WERI-Rb-1 (cell line): ENCODE data around the gene METTL18.

Experiments
- DNase-seq: peaks from one replicate; pipeline ENCODE4 v3.0.0-alpha.2; 2020
- H3K27ac ChIP-seq: fragments of 250-450 bp; sonication (Bioruptor Pico); 2 replicates; pipeline ENCODE4 v1.5.1; 2020; ENCODE audit warnings: mild to moderate bottlenecking, moderate library complexity
- H3K27me3 ChIP-seq: fragments of 250-450 bp; sonication (Bioruptor Pico); 2 replicates; pipeline ENCODE4 v1.5.1; 2021; ENCODE audit warnings: mild to moderate bottlenecking, low read depth, moderate library complexity; ENCODE audit not compliant: insufficient read depth, severe bottlenecking
- H3K36me3 ChIP-seq: fragments of 250-450 bp; sonication (Bioruptor Pico); 2 replicates; pipeline ENCODE4 v1.5.1; 2020; ENCODE audit warnings: mild to moderate bottlenecking, moderate library complexity
- H3K4me3 ChIP-seq: 2 replicates; pipeline ENCODE4 v1.5.1; 2011; ENCODE audit warnings: low read depth, mild to moderate bottlenecking, control low read depth, low read length
- H3K9me3 ChIP-seq: fragments of 250-450 bp; sonication (Bioruptor Pico); 2 replicates; pipeline ENCODE4 v1.5.1; 2021; ENCODE audit warnings: mild to moderate bottlenecking, moderate library complexity; ENCODE audit not compliant: severe bottlenecking
- CTCF ChIP-seq: IDR thresholded peaks from 2 replicates; pipeline ENCODE4 v1.5.1; 2011; ENCODE audit warnings: low read depth, mild to moderate bottlenecking, control low read depth, inconsistent platforms, low read length

The METTL18 gene

DNA sequence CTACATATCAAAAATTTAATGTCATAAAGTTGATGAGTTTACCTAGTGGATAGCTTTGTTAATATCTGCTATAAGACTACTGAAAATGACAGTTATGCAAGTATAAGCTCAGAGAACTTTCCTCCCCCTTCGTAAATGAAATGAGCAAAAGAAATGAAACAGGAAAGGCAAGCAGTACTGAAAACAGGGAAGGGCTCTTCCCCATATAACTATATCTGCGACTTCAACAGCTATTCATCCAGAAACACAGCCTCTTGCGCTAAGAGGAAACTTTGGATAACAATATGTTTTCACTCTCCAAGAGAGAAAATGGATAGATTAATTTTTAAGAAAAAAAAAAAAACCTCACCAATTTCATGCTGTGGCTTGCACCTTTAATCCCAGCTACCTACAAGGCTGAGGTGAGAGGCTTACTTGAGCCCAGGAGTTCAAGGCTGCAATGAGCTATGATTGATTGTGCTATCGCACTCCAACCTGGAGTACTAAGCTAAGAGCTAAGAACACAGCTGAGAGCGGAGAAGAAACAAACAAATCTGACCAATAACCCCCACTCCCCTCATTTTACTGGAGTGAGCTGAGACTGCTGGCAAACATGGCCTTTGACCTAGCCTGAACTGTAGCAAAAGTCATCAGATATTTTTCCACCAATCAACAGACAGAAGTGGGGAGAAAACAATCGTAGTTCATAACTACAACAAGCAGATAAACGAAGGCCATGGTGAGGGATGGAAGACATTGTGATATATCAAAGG, 29.0 kb downstream of the METTL18 start:
- no peak for DNase-seq
- Histone ChIP-seq H3K4me3 (no peak overlapping the region), H3K9me3 (no peaks in the 10 kb centered on the region), H3K27me3 (no peaks in the 10 kb centered on the region), H3K27ac (no peak overlapping the region), H3K36me3 (no peaks in the 10 kb centered on the region)
- TF ChIP-seq CTCF, result no peak

DNA sequence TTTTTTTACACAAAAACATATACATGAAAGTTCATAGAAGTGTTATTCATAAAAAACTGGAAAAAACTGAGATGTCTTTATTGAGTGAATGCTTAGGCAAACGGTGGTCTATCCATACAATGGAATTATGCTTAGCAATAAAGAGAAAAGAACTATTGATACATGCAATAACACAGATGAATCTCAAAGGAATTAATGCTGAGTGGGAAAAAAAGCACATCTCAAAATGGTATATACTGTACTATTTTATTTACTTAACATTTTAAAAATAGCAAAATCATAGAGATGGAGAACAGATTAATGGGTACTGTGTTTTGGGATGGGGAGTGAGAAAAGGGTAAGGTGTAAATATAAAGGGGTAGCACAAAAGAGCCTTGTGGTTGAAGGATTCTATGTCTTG, 29.8 kb downstream of the METTL18 start:
- Histone ChIP-seq H3K27ac (no peak overlapping the region), H3K36me3 (no peaks in the 10 kb centered on the region), H3K27me3 (no peaks in the 10 kb centered on the region), H3K4me3 (no peak overlapping the region), H3K9me3 (no peaks in the 10 kb centered on the region)
- DNase-seq, result no peak
- no peak for TF ChIP-seq CTCF

DNA sequence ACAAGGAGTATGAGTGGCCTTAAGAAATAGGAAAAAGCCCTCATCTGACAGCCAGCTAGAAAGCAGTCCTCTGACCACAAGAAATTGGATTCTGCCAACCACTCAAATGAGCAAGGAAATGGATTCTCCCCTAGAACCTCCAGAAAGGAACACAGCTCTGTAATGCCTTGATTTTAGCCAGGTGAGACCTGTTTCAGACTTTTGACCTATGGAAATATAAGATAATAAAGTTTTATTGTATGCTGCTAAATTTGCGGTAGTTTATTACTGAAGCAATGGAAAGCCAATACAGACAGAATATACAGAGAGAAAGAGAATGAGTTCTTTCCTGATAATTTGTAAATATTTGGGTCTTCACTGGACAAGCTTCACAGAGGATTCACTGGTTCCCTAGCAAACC, 32.0 kb downstream of the METTL18 start:
- no peak for TF ChIP-seq CTCF
- no peaks in the 10 kb centered on the region for H3K9me3 ChIP-seq
- no peaks in the 10 kb centered on the region for H3K36me3 ChIP-seq
- no peaks in the 10 kb centered on the region for H3K27me3 ChIP-seq
- no peak overlapping the region for H3K4me3 ChIP-seq
- H3K27ac ChIP-seq, result no peak overlapping the region
- DNase-seq, result no peak

DNA sequence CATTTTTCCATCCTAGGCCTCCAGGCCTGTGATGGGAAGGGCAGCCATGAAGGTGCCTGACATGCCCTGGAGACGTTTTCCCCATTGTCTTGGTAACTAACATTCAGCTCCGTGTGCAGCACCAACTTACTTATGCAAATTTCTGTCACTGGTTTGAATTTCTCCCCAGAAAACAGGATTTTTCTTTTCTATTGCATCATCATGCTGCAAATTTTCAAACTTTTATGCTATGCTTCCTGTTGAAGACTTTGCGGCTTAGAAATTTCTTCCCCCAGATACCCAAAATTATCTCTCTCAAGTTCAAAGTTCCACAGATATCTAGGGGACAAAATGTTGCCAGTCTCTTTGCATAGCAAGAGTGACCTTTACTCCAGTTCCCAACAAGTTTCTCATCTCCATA, 35.7 kb downstream of the METTL18 start:
- Histone ChIP-seq H3K27me3 (no peaks in the 10 kb centered on the region), H3K9me3 (no peaks in the 10 kb centered on the region), H3K4me3 (no peak overlapping the region), H3K27ac (no peak overlapping the region), H3K36me3 (no peaks in the 10 kb centered on the region)
- no peak for DNase-seq
- no peak for TF ChIP-seq CTCF

- no peak for DNase-seq
- H3K27ac ChIP-seq, result no peak overlapping the region
- H3K4me3 ChIP-seq, result no peak overlapping the region
- no peaks in the 10 kb centered on the region for H3K27me3 ChIP-seq
- no peak for TF ChIP-seq CTCF
- H3K9me3 ChIP-seq, result no peaks in the 10 kb centered on the region
- no peaks in the 10 kb centered on the region for H3K36me3 ChIP-seq
Observed at GRCh38 chr1:169753549-169753948, 41.2 kb downstream of the METTL18 start.

GRCh38 chr1:169750041-169750440, 44.7 kb downstream of the METTL18 start:
- no peak overlapping the region for H3K4me3 ChIP-seq
- TF ChIP-seq CTCF, result no peak
- no peaks in the 10 kb centered on the region for H3K9me3 ChIP-seq
- DNase-seq, result no peak
- no peaks in the 10 kb centered on the region for H3K36me3 ChIP-seq
- no peaks in the 10 kb centered on the region for H3K27me3 ChIP-seq
- H3K27ac ChIP-seq, result no peak overlapping the region
